GM18867 (cell line): Measurements from ENCODE around the gene SLC25A40.
"Not testable (repeated sequence)": the region's sequence is repeated elsewhere in the genome, so short reads cannot be mapped to it uniquely, and the experiment has no call there.

Experiments used
- ATAC-seq: cut with Tn5 transposase; IDR thresholded peaks from one replicate; pipeline ENCODE4 v1.9.1; 2021; ENCODE audit warnings: mild to moderate bottlenecking, moderate library complexity; ENCODE audit not compliant: unreplicated experiment

The SLC25A40 gene, protein sequence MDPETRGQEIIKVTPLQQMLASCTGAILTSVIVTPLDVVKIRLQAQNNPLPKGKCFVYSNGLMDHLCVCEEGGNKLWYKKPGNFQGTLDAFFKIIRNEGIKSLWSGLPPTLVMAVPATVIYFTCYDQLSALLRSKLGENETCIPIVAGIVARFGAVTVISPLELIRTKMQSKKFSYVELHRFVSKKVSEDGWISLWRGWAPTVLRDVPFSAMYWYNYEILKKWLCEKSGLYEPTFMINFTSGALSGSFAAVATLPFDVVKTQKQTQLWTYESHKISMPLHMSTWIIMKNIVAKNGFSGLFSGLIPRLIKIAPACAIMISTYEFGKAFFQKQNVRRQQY

DNA sequence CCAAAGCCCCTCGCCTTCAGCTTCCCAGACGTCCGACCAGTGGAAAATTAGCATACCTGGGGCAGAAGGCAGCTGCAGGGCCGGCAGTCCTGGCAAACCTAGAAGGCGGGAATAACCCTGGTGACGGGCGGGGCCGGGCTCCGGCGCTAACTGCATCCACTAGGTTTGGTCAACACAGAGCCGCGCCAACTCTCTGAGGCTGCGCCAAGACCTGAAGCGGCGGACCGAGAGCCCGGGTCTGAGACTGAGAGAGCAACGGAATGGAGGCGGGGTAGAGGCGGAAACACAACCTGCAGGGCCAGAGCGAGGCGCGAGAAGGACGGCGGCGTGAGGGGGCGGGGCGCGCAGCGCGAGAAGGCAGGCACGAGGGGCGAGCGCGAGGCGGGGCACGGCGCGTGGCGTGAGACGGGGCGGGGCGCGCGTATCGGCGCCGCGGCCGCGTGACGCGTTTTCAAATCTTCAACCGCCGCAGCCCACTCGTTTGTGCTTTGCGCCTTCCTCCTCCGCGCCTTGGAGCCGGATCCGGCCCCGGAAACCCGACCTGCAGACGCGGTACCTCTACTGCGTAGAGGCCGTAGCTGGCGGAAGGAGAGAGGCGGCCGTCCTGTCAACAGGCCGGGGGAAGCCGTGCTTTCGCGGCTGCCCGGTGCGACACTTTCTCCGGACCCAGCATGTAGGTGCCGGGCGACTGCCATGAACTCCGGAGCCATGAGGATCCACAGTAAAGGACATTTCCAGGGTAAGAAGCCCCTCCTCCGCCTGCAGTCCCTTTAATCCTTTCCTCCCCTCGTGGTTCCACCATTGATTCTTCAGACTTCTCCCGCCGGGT, at the start of gene SLC25A40, which contains the start of gene DBF4:
SLC25A40 (minus strand) TSS at position 321 of the 829 bp plus-strand sequence. CDS start 17,633 bp downstream, outside the sequence.
DBF4 (plus strand) TSS at position 454 of the 829 bp plus-strand sequence; CDS start at position 694, 240 bp downstream.
- ATAC-seq: peak; percentile 89

DNA sequence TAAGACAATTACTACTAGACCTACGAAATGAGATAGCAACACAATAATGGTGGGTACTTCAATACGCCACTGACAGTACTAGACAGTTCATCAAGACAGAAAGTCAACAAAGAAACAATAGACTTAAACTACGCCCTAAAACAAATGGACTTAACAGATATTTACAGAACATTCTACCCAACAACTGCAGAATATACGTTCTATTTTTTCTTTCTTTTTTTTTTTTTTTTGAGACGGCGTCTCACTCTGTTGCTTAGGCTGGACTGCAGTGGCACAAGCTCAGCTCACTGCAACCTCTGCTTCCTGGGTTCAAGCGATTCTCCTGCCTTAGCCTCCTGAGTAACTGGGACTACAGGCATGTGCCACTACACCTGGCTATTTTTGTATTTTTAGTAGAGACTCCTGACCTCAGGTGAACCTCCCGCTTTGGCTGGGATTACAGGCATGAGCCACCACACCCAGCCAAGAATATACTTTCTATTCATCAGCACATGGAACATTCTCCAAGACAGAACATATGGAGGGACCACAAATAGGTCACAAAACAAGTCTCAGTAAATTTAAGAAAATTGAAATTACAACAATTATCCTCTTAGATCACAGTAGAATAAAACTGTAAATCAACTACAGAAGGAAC, 46.7 kb upstream of the SLC25A40 start:
- ATAC-seq: not testable (repeated sequence)

- no peak for ATAC-seq
Observed at GRCh38 chr7:87920578-87920977, 44.4 kb upstream of the SLC25A40 start.

DNA sequence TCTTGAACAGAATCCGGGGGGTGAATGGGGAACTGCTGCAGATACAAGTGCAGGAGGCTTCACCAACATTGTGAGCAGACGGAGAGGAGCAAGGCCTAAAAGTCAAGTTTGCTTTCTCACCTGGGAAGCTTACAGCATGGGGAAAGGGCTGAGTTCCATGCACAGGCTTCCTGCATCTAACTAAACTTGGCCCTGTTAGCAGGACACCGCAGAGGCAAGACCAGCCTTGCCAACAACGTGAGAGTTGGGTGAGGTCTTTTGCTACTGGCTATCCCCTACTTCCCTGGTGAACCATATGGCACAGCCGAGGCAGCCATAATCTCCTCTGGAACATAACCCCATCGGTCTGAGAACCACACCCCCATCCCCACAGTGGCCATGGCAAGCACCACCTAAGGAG, 43.7 kb upstream of the SLC25A40 start:
- ATAC-seq: no peak

DNA sequence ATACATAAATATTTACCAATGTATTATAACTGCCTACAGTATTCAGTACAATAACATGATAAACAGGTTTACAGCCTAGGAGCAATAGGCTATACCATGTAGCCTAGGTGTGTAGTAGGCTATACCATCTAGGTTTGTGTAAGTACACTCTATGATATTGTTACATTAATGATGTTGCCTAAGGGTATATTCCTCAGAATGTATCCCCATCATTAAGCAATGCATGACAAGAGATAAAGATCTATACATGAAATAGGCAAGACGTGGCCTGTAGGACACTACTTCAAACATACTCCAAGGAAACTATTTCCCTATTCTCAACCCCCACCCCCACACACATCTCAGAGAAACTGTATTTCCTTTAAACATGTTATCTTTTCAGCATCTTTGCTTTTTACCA, 42.6 kb upstream of the SLC25A40 start:
- ATAC-seq: no peak

GRCh38 chr7:87912121-87912520, 36.0 kb upstream of the SLC25A40 start:
- no peak for ATAC-seq

GRCh38 chr7:87908814-87909213, 32.7 kb upstream of the SLC25A40 start:
- ATAC-seq: not testable (repeated sequence)

- ATAC-seq: not testable (repeated sequence)
Observed at GRCh38 chr7:87907136-87907906, 31.2 kb upstream of the SLC25A40 start.

- ATAC-seq: no peak
Observed at GRCh38 chr7:87899255-87899654, 23.1 kb upstream of the SLC25A40 start.

GRCh38 chr7:87895363-87895762, 19.2 kb upstream of the SLC25A40 start:
- no peak for ATAC-seq

DNA sequence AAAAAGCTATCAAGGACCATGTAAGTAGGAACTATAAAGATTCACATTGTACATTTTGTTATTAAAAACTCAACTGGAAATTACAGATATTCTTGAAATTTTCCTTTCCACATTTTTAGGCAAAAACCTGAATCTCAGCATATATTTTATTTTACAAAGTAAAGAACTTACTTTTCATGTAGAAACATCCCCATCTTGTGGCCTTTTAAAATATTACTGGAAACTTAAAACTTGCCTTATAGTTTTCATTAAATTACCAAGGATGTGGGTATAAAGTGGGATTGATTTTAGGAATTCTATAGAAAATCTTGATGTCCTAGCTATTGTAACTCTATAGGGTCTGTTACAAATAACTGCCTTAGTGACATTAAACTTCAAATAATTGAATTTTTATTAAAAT, 10.7 kb upstream of the SLC25A40 start:
- ATAC-seq: no peak

DNA sequence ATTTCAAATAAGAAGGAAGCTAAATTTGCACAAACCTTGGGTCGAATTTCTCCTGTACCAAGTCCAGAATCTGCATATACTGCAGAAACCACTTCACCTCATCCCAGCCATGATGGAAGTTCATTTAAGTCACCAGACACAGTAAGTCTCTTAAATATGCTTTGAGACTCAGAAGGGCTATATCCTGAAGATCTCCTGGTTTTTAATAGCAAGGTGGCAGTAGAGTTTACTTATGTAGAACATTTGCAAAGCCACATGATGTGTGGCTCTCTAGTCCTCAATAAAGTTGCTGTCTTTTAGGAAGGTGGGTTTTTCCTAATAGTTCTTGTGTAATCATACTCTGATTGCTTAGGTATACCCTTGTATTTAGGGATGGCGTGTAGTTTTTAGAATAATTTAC, 8.9 kb upstream of the SLC25A40 start:
- no peak for ATAC-seq

- no peak for ATAC-seq
Observed at GRCh38 chr7:87882151-87882937, 6.2 kb upstream of the SLC25A40 start.

DNA sequence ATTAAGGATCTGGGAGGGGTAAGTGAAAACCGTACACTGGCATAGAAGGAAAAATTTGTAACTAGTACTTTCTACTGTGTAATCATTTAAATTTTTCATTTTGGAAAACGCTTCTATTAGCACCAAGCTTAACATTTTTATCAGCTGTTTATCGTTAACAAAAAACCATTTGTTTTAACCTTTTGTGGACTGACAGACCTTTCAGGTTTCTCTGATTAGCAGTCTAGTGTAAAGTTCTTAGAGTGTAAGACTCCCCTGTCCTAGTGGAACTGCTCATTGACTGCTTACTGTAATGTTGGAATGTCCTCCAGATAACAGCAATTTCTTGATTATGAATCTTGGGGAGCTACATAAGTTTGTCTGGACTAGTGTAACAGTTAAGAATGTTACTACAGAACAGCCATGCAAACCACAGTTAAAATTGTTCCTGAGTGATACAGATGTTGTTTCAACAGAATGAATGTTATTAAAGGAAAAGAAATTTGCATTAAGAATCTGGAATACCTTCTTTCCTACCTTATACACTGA, 2.1 kb upstream of the SLC25A40 start:
- ATAC-seq: no peak

GRCh38 chr7:87877366-87878040, 1.3 kb upstream of the SLC25A40 start:
- ATAC-seq: no peak

GRCh38 chr7:87876869-87877234, 692 bp upstream of the SLC25A40 start:
- ATAC-seq: peak; percentile 12

DNA sequence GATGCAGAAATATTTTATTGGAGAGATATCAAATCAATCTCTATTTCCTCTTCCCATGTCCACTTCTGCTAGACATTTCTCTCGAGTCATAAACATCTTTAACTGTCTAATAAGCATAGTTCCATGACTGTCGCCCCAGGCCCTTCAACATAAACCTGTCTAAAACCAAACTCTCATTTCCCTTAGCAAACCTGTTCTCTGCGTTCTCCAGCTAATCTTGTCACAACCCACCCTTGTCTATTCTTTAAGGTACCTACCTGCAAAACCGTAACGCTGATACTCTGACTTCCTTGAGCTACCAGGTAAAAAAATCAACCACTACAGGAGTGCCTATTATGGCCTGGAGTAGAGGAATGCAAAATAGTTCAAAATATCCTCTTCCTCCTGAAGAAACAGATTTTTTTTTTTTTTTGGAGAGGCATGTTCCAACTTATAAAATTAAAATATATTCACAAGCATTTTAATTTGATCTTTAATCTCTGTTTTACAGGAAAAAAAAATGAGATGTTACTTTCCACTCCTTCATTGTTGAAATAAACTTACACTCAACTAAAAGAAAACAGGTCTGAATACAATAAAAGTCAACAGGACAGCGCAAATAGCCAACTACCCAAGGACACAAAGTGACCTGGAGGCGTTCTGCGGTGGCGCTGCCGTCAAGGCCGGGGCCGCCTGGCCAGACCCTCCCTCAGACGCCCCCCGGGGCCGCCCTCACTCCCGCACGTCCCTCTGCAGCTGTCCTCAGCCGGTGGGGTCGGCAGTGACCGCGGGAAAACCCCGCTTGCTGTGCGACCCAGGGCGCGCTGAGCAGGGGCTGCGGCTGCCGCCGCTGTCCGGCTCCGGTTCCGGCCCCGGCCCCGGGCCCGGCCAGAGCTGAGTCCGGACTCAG, 765 bp downstream of the SLC25A40 start:
- ATAC-seq: peak; percentile 20

DNA sequence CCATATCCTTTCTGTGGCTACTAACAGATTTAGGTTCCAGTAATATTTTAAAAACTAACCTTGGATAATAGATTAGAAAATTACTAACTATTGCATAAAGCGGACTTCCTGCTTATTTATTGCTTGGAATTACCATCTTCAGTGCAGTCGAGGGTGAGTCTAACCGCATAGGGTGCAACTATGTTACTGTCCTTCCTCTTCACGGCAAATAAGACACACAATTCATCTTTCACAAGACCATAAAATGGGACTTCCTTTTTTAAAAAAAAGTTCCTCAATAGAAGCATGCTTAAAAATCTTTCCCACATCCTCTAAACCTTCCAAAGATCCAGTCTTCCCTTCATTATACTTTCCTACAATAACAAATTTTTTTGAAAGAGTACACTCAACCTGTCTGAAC, 2.1 kb downstream of the SLC25A40 start:
- no peak for ATAC-seq
